GM12891 (cell line): ENCODE data around the gene MAPT.

Experiments used
- POLR2A ChIP-seq: IDR thresholded peaks from 2 replicates; pipeline ENCODE4 v1.6.1; 2011; ENCODE audit warnings: low read depth, low read length, control low read depth
- POLR2AphosphoS5 ChIP-seq: IDR thresholded peaks from 2 replicates; pipeline ENCODE4 v1.6.1; 2011; ENCODE audit warnings: low read depth, low read length, control low read depth
- TAF1 ChIP-seq: IDR thresholded peaks from 2 replicates; pipeline ENCODE4 v1.6.1; 2011; ENCODE audit warnings: low read depth, low read length, control low read depth

- TF ChIP-seq POLR2A = no peak
- no peak for TF ChIP-seq POLR2AphosphoS5
- no peak for TF ChIP-seq TAF1
Measured at GRCh38 chr17:45976391-45976754, 82.0 kb downstream of the MAPT start.
